GM18499 (cell line): Measurements from ENCODE around the gene SEM1.
"Not testable (repeated sequence)": the region's sequence is repeated elsewhere in the genome, so short reads cannot be mapped to it uniquely, and the experiment has no call there.

Experiments
- ATAC-seq: cut with Tn5 transposase; IDR thresholded peaks from one replicate; pipeline ENCODE4 v1.9.1; 2021; ENCODE audit warnings: moderate number of reproducible peaks; ENCODE audit not compliant: insufficient read depth, unreplicated experiment

Gene SEM1

DNA sequence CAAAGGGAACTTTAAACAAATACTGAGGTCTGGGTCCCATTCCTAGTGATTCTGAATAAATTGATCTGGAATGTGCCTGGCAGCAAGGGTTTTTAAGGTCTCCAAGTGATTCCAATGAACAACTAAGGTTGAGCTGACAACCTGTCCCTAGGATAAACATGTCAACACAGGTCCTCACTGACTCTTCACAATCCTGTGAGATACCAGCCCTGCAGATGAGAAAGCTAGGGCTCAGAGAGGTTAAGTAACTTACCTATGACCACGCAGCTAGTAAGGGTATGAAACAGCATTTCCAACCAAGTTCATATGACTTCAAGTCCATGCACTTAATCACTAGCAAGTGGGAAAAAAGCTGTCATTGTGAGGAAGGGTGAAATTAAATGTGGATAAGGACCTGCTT, 44.0 kb downstream of the SEM1 start:
- no peak for ATAC-seq

DNA sequence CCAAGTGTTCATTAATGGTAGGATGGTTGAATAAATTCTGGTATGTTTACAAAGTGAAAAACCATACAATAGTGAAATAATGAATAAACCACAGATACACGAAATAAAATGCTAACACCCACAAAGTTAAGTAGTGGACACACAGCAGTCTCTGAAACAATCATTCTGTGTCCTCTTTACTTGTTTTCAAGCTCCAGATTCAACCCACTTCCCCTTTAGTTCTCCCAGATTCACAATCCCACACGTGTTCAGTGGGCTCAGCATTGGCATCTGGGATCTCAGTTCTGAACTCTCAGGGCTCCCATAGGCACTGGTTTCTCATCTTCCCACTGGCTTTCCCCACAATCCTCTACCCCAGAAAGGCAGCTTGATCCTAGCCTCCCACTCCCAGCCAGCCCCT, 44.9 kb downstream of the SEM1 start:
- ATAC-seq = no peak

DNA sequence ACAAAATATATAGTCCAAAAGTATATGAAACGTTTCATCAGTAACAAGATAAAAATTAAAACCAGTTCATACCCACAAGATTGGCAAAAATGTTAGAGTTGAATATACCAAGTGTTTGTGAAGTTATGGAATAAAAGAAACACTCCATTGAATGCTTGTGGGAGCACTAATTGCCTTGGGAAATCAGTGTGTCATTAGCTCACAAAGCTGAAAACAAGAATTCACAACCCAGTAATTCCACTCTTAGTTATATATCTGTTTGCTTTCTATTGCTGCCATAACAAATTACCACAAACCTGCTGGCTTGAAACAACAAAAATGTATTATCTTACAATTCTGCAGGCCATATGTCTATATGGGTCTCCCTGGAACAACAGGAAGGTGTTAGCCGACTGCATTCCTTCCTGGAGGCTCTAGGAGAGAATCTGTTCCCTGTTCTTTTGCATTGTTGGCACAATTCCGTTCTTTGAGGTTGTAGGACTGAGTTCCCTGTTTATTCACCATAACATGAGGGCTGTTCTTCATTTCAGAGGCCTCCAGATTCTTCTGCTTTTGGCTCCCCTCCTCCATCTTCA, 45.7 kb downstream of the SEM1 start:
- no peak for ATAC-seq

DNA sequence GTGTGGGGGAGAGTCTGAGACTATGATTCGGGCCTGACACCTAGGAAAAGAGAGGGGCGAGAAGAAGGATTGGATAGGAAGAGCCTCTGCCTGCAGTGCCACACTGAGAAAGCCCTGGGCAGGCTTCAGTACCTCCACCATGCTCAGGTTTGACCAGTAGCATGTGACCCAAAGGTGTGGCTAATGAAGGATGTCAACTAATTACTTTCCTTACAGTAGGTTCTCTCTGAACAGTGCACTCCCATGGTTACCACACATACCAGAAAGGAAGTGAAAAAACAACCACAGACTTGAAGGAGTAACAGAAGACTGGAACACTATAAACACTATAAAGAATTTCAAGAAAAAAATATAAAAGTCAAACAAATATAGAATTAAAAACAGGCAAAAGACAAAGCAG, 46.2 kb downstream of the SEM1 start:
- ATAC-seq = peak; percentile 96

DNA sequence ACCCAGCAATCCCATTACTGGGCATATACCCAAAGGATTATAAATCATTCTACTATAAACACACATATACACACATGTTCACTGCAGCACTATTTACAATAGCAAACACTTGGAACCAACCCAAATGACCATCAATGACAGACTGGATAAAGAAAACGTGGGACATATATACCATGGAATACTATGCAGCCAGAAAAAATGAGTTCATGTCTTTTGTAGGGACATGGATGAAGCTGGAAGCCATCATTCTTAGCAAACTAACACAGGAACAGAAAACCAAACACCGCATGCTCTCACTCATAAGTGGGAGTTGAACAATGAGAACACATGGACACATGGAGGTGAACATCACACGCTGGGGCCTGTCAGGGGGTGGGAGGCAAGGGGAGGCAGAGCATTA, 47.5 kb downstream of the SEM1 start:
- ATAC-seq = not testable (repeated sequence)

DNA sequence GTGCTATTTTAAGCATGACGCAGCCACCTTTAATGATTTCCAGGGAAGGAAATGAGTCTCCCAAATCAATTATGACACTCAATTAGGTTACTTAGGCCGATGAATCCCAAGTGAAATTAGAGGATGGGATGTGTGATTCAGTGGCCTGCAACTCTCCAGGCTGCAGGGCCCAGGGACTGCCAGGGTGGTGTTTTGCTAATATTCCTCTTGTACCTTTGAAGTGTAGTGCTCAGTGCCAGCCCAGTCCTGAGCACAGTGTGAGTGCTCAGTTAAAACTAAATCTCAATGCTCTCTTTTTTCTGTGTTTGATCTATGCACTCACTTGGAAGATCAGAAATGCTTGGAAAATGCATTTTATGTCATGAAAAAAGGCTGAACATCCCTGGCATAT, 51.6 kb downstream of the SEM1 start:
- no peak for ATAC-seq

DNA sequence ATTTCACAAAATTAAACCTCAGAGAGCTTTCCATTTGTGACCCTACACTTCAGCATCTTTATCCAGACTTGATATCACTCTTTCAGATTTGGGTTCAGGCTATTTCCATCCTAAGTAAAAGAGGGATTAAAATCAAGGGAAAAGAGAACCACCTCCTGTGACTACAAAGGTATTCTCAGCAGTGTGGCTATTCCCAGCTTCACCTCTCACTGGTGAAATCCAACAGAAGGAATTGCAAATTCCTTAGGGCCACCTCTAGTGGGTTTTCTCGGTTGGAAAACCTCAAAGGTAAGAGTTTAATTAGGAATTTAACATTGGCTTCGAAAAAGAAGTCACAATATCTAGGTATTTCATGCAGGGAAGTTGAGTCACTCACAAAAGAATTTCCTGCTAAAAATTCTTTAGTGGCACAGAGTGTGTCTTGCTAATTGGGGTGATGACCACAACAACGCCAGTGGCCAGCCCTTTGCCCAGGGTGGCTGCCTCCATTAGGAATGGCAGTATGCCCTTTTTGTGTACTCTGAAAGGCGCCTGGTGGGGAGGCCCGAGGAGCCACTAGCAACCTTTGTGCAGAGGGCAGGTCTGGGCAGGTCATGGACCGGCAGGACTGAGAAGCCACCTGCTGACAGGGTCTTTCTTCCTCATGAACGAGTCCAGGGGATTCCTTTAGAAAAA, 52.2 kb downstream of the SEM1 start:
- no peak for ATAC-seq

DNA sequence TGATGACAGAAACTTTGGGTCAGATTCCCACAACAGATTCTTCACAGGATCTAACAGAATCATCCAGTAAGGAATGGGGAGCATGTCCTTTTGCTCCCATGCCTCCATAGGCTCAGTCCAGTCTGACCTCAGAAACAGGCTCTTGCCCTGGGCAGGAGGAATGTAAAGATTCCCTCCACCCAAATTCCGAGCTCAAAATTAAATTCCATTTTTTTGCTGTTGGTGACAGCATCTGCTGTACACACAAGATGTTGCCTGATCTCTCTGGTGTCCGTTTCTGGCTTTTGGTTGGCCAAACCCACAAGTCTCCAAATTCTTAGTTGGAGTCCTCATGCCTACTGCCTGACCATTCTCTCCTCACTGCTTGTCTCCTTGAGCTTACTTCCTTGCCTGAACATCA, 53.7 kb downstream of the SEM1 start:
- ATAC-seq = no peak

DNA sequence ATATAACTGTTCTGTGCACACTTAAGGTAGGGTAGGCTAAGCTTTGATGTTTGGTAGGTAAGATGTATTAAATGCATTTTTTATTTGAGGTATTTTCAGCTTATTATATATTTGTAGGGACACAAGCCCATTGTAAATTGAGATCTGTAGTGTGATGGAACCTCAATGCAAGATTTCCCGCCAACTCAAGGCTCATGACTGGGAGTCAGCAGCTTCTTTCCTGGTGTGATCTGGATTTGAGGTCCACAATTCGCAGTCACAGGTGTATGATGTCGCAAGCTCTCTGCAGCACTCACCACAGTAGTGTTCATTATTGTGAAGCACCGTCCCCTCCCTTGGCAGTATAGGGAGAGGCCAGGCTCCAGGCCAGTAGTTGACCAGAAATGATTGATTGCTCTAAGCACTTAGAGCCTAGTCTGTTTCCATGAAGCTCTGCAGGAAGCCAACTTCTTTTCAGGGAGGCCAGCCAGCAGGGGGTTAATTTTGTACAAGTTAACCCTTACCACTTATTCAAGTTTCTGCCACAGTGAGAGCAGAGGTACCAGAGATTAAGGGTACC, 54.9 kb downstream of the SEM1 start:
- ATAC-seq = no peak

DNA sequence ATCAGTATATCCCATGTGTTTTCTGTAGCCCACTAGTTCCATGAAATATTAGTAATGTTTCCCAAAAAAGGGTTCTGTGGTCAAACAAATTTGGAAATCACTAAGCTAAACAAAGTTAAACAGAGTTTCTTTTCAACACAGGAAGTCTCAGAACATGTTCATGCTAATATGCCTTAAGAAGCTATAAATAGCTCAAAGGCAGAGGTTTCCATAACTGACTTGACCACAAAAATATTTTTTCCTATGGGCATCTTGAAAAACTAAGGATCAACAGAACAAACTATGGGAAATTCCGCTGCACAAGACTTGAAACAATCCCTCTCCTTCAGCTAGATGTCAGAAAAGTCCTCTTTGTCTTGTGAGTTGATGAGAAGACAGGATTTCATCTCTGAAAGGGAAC, 59.7 kb downstream of the SEM1 start:
- no peak for ATAC-seq

DNA sequence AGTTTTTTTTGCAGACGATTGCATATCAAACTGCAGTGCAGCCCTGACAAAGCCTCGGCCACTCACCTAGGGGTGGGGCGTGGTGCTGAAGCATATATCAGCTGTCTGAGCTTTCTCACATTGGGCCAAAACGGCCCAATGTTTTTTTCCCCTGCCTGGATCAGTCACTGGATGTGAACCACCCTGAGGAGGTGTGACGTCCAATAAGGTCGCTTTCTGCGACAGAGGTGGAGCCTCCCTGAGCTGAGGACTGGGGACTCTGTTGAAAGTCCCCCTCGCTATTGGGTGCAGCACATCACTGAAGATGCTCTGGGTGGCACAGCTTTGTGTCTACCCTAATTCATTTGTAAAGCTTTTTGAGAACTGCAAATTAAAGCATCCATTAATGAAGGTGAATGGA, 60.9 kb downstream of the SEM1 start:
- no peak for ATAC-seq

DNA sequence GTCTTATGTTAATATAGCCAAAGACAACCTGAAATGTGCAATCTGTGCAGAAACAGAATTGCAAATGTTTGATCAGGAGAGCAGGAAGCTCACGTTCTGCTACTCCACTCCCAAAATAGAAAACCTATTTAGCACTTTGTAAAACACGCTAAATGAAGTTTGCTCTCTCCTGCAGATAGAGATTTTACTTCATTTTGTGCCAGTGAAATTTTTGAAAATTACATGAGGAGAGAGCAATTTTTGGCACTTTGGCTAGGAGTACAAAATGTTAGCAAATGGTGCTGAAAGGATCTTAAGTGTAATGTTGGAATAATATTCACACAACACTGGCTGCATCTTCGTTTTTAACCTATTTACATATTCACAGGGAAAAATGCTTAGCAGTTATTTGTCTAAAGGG, 61.9 kb downstream of the SEM1 start:
- ATAC-seq = no peak

DNA sequence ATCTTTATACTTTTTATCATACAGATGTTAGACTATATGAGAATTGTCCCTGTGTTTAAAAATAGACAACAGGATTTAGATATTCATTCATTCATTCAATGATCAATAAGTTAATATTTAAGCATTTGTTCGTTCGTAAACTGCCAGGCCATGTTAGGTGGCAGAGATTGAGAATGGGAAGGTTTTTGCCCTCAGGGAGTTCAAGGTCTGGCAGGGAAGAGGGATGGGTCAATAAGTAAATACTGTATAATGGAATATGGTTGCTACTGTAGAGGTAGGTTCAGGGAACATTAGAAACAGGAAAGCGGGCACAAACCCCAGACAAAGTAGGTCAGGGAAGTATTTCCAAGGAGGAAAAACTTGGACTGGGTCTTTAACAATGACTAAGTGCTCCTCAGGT, 64.6 kb downstream of the SEM1 start:
- ATAC-seq = no peak

DNA sequence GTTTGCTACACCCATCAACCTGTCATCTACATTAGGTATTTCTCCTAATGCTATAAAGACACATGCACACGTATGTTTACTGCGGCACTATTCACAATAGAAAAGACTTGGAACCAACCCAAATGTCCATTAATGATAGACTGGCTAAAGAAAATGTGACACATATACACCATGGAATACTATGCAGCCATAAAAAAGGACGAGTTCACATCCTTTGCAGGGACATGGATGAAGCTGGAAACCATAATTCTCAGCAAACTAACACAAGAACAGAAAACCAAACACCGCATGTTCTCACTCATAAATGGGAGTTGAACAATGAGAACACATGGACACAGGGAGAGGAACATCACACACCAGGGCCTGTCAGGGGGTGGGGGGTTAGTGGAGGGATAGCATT, 66.2 kb downstream of the SEM1 start:
- ATAC-seq = not testable (repeated sequence)

DNA sequence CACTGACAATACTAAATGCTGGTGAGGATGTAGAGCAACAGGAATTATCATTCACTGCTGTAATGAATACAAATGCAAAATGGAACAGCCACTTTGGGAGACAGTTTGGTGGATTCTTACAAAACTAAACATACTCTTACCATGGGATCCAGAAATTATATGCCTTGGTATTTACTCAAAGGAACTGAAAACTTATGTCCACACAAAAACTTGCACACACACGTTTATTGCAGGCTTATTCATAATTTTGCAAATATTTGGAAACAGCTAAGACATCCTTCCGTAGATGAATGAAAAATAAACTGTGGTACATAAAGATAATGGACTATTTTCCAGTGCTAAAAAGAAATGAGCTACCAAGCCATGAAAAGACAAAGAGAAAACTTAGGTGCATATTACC, 69.6 kb downstream of the SEM1 start:
- ATAC-seq = no peak
